Stimulated activated CD8-positive, alpha-beta memory T cell treated with anti-CD3 and anti-CD28 coated beads, Interleukin-7, amount 100 ng/mL, for 4 hours (primary cell): ENCODE data around the gene CST7.
"Not testable (repeated sequence)": the region's sequence is repeated elsewhere in the genome, so short reads cannot be mapped to it uniquely, and the experiment has no call there.

Source experiments
- DNase-seq, 2 donors: peaks; one replicate each; pipeline ENCODE4 v3.0.0-alpha.2; 2020; ENCODE audit warnings: low read depth in 2 of 2

Gene CST7

DNA sequence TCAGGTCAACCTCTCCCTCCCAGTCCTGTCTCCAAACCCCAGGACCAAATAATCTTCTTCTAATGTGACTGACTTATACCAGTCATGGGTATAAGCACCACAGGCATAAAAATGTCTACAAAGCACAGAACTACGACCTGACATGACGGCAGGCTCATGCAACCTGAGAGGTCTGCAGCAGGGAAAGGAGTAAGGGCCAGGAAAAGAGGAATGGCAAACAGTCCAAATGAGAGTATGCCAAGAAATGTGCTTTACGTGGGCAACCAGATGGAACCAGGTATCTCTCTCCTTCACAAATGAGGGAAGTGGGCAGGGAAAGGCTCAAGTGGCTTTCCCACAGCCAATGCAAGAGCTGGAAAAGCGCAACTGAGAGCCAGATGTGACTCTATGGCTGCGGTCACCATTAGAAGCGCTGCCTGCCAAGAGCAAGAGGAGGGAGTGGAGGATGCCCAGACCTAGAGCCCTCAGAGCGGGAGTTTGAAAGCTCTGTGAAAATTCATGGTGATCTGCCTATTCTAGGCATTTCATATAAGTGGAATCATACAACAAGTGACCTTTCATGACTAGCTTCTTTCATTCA, 37.5 kb downstream of the CST7 start:
- DNase-seq, result no peak

DNA sequence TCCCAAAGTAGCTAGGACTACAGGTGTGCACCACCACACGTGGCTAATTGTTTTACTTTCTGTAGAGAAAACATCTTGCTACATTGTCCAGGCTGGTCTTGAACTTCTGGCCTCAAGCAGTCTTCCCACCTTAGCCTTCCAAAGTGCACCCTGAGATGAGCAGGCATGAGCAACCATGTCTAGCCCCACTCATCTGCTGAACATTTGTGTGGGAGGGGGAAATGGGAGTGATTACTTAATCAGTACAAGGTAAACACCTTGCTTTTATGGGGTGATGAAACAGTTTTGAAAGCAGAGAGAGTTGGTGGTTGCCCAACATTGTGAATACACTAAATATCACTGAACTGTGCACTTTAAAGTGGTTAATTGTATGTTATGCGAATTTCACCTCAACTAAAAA, 38.2 kb downstream of the CST7 start:
- no peak for DNase-seq

DNA sequence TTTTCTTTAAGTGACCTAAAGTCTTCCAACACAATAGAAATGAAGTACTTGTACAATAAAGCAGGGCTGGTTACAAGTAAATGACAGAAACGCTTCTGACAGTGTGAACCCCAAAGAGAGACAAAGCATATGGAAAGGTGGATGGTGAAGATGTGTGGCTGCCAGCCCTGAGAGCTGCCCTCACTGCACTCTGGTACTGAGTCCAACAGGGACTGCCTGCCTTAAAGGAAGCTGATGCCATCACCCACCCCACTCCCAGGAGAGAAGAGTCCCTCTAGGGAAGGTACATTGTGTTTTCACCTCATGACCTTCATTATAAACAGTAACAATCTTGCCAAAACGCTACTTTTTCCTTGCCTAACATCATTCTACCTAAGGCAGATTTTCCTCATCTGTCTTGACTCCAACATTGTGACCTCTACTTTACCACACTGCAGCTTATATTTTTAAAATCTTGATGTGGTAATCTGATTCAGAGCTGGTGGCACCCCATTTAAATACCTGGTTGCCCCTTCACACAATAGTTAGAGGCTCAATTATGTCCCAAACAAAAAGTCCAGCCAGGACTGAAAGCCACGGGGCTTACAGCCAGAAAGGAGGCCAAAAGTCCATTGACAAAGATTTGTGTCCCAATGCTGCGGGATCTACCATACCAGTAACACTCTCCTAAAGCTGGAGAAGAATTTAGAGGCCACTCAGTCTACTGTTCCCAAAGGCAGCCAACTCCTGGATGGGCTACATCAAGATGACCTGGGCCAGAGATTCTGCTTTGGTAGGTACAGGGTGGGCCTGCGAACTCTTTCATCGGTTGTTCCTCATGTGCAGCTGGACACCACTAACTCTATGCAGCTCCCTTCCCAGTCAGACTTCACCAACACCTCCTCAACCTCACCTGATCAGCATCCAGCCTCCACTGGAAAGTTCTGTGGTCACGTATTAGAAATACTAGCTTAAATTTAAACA, 39.1 kb downstream of the CST7 start:
- DNase-seq, result no peak

DNA sequence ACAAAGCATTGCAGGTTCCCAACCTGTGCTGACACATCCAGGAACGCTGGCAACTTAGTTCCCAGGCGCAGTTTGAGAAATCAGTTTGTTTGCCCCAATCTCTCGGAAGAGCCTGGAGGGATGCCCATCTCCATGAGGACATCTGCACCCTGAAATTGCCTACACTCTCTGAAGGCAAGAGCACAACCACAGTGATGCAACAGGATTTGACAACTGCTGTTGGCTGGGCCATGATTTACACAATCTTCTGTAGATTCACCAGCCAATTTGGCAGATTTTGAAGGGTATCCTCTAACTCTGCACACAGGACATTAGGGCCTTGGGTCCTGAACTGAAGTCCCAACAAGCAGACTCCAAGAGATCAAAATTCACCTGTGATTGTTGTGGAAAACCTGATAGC, 40.1 kb downstream of the CST7 start:
- DNase-seq, result no peak

DNA sequence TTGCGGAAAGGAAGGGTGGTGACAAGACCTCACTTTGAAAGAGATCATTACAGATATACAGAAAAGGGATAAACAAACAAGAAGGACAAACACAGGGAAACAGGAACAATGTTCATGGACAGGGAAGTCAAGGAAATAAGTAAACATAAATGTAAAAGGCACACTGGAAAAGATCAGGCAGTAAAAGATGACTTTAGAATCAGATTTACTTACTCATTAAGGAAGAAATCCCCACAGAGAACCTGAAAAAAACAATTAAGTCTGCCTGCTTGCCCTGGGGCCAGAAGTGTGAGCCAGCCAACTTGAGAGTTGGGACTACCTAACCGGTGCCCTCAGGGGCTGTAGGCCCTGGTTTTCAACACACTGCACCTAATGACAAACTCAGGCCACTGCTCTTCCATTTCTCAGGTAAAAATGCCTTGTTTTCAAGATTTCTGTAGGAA, 41.8 kb downstream of the CST7 start:
- DNase-seq, result no peak

DNA sequence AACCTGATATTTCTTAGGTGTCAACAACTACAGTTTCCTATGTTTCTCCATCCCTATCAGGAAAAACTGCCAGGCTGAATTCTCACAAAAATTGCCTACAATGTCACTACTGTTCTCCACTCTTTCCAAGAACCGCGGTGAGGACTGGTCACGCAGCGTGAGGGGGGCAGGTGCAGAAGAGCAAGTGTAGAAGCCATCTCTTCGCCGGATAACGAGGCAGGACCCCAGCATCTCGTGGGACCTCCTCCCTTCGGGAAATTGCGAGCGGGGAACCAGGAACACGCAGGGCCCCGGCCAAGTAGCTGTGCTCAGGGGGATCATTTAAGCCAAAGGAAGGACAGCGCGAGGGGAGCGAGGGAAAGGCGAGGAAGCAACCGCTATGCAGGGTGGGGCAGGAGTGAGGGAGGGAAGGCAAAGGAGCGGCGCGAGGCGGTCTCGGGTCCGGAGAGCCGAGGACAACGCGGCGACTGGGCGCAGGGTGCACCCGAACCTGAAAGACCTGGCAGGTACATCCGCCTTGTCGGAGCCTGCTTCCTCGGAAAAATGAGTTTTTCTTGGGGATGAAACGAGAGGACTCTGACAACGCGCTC, 42.9 kb downstream of the CST7 start:
- DNase-seq, result no peak

DNA sequence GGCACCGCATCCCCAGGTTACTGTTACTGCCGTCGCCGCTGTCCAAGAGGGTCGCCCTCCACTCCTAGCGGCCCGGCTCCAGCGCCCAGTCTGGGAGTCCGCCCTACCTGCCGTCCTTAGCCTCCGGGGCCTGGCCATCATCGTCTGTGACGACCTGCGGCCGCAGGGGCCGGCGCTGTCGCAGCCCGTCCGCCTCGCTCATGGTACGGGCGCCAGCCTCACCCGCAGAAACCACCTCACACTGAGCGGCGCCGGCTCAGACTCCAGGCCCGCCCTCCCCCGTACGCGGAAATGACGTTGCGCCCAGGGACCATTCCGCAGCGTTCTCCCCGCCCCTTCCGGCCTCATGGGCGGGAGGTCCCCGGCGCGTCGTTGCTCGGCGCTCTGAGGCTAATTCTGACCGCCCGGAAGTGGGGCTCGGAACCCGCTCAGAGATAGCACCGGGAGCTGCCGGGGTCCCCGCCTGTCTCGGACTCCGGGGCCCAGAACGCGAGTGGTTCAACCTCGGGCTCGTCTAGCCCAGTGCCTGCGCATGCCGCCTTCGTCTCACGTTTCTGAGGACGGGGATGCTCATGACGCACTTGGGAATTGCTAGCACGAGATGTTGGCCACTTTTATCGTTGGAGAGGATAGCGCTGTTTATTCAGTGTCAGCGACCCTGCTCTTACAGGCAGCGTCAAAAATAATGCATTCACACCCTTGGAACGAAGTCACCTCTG, 43.6 kb downstream of the CST7 start, which contains the start of gene APMAP:
APMAP (minus strand) TSS at position 265 of the 719 bp plus-strand sequence; CDS start at position 202, 63 bp downstream.
- DNase-seq, result peak; percentile 92 to 95

DNA sequence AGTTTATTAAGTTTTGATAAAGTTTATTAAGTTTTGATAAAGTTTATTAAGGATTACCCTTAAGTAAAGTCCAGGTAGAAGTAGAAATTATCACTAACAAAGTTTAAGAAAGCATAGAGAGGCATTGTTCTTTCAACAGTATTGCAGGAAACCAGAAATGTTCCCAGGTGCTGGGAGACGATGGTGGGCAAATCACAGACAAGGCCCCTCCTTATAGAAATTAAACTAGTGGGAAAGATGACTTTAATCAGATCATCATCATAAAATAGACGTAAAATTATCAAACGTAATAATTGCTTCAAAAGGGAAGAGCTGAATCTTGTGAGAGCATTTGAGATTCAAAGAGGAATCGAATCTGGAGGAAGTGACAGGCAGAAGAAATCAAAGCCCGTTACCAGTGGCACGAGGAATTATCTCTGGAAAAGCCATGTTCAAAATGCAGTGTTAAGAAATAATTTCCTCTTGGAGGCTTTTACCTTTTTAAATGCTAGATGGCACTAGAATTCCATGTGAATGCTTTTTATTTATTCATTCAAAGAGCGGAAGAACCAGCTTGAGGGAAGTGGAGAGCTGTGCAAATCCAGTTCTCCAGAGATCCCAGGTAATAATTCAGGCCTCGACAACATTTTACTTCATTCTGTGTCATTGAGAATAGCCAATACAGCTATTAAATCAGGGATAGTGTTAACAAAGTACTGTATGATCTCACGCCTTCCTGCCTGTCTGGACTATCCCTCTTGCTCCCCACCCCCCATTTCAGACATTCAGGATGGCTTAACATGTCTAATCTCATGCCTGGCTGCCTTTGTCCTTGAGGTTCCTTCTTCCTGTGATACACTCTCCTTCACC, 44.5 kb downstream of the CST7 start:
- no peak for DNase-seq

DNA sequence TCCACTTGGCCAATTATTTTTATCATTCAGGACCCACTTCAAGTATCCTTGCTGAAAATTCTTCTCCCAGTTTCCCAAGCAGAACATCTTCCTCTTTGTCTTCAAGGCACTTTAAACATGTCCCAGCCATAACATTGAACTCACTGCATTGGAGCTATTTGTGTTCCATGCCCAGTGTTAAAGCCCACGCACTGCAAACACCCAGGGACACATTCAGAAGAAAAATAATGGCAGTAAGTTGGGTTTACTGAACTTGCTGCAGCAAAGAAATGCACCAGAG, 45.1 kb downstream of the CST7 start:
- no peak for DNase-seq

DNA sequence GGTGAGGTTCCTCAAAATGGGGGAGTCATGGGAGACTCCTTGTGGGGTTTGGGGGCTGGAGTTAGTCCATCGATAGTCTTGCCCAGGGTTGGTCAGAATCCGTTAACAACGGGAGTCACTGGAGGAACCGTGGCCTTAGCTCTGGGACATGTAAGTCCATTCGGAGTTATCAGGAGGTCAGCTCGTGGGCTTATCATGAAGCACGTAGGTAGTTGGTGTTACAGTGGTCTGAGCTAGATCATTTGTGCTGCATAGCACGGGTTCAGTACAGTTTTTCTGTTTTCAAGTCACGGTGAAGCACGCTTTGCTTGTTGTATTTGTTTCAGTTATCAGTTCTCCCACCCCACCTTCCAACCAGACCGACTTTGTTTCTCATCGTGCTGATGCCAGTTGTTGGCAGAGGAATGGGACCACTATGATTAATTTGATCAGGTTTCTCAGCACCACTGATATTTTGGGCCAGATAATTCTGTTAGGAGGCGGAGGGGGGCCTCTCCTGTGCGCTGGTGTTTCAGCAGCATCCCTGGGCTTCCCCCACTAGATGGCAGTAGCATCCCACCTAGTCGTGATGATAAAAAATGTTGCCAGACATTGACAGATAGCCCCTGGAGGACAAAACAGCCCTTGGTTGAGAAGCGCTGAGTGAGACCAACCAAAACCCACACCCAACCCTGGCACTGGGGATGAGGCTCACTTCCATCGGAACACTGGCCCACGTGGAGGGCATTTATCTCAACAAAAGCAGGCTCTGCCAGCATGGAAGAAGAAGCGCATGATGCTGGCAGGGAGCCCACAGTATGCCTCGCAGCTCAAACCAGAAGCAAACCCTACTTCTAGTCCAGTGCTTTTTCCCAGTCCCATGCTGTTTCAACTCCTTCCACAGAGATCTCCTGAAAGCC, 45.6 kb downstream of the CST7 start:
- DNase-seq, result peak; percentile 64 to 77

DNA sequence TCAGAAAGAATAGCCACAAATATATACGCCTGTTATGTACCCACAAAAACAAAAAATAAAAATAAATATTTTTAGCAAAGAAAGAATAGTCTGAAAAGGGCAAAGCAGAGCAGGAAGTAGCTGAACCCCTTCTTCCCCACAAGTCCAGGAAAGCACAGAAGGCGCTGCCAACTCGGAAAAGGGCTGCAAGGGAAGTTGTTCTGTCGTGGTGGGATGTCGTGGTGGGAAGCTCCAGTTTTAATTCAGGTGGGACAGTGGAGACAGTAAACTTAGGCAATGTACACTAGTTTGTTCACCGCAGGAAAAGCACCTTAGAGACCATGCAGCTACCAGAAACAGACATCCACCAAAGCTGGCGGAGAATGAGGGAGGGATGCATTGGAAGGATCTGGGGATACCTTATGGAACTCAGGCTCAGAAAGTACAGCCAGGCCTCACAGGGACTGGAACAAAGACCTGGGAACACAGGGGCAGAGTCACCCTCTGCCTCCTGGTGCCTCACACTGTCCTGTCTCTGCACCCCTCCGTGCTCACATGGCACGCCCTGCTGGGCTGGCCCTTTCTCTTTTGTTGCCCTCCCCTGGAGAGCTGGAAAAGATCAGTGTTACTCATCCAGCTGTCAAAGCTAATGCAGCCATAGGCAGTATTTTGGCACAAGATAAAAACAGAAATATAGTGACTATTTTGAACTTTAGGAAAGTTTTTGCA, 46.8 kb downstream of the CST7 start:
- no peak for DNase-seq

DNA sequence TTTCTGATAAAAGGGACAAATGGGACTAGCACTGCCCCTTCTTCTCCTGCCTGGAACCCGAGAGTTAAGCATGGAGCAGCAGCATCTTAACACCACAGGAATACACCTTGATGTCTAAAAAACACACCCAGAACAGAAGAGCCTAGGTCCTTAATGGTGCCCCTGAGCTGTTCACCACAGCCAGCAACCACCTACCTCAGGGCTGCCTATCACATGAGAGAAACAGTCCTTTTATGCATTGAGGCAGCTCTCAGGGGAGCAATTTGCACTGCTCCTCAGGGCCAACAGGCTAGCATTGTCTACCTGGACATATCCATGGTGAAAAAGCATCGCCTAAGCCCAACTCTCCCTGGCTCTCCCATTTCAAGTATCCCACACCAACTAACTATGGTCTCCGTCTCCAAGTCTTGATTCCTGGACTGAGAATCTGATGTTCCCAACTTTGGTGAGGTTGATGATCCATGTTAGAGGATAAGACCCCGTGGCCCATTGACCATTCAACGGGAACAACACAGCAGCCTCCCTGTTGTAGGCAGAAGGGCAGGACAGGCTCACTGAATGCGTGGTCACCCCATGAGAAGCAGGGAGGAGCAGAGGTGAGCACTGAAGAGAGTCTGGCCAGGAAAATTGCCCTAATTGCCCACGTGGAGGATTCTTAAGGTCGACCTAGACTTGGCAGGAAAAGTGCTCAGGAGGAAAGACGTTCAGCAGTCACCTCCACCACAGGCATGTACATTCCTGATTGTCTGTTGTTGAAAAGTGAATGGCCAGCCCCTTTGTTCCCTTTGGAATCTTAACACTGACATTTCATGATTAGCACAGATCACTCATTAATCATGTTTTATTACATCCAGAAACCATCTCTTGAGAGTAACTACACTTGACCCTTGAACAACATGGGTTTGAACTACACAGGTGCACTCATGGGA, 47.6 kb downstream of the CST7 start:
- no peak for DNase-seq

DNA sequence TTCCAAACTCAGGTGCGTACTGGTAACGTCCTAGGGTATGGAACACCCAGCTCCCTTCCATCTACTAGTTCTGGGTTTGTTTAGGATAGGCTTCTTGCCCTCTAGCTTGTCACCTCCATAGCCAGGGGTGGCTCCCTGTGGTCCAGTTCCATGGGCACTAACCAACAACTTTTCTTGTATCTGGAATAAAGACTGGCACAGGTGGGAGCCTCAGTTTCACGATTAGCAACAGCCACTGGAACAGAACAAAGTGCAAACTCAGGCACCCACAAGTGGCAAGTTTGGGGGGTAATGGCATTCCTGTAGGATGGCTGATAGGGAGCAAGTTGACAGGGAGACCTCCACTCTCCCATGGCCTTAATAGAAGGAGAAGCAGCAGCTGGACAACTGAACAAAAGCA, 49.1 kb downstream of the CST7 start:
- DNase-seq, result no peak

DNA sequence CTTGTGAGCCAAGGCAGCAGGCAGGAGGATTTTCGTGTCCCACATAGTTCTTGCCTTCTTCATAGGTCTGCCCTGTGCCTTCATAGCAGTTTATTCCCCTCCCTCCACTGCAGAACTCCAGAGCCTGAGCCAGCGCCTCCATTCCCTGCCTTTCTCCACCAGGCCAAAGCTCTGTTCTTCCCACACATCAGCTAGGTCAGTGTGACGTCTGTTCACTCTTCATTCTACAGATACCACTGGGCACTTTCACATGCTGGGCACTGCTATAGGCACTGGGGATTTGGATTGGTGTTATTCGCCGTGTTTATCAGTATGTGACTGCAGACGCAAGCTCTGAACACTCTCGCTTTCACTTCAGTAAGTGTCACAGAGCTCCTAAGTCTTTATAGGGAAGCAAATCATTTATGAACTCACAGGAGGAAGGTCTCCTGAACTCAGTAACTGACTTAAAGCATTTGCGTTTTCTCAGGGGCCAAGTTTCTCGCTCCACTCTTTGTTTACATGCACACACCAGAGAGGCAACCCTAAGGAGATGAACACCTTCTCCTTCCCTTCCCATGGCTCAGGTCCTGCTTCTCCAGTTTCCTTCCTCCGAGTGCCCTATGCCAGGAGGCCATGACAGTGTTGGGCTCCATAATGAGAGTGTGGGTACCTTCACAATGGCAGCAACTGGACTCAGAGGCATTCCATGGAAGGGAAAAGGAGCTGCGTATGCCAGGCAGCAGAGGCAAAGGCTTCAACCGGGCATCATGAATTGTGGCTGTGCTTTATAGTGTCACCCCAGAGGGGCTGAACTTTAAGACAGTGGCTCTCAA, 49.8 kb downstream of the CST7 start:
- no peak for DNase-seq

DNA sequence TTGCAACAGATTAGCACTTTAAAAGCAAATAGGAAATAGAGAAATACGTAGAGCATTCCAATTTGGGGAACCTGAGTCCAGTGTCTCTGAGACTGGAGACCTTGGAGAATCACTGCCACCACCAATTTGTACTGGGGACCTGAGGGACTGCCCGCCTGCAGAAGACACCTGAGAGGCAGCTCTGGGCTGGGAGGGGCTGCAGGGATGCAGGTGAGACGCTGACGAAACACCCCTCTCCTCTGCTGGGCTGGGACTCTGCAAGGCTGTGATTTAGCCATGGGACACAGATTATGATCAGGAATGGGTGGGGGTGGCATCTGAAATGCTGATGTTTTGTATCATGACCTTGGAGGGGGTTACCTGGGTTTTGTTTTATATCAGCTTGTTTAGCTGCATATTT, 50.5 kb downstream of the CST7 start:
- no peak for DNase-seq

DNA sequence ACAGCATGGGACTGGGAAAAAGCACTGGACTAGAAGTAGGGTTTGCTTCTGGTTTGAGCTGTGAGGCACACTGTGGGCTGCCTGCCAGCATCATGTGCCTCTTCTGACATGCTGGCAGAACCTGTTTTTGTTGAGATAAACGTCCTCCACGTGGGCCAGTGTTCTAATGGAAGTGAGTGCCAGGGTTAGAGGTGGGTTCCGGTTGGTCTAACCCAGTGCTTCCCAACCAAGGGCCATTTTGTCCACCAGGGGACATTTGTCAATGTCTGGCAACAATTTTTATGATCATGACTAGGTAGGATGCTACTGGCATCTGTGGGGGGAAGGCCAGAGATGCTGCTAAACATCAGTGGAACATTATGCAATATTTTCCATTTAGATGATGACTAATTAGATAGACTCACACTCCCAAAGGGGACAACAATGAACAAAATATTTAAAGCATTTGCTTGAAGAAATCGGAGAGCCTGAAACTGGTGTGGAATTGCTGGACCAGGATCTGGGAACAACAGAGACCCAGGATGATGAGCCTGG, 51.3 kb downstream of the CST7 start:
- no peak for DNase-seq

DNA sequence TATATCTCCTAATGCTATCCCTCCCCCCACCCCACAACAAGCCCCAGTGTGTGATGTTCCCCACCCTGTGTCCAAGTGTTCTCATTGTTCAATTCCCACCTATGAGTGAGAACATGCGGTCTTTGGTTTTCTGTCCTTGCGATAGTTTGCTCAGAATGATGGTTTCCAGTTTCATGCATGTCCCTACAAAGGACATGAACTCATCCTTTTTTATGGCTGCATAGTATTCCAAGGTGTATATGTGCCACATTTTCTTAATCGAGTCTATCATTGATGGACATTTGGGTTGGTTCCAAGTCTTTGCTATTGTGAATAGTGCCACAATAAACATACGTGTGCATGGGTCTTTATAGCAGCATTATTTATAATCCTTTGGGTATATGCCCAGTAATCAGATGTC, 52.3 kb downstream of the CST7 start:
- not testable (repeated sequence) for DNase-seq
